HL-60 (cell line): ENCODE measurements around the gene SLC24A3.

ENCODE experiments used
- GABPA ChIP-seq: IDR thresholded peaks from 2 replicates; pipeline ENCODE4 v1.6.1; 2012; ENCODE audit warnings: low read depth
- POLR2AphosphoS5 ChIP-seq: IDR thresholded peaks from 2 replicates; pipeline ENCODE4 v1.6.1; 2012; ENCODE audit warnings: low read depth
- TF ChIP-seq, protein P1 (sequence below): IDR thresholded peaks from one replicate; pipeline ENCODE4 v1.5.1; 2011; ENCODE audit warnings: low read length, control low read depth, inconsistent platforms; ENCODE audit not compliant: insufficient read depth
- TF ChIP-seq, protein P2 (sequence below): IDR thresholded peaks from 2 replicates; pipeline ENCODE4 v1.6.1; 2012; ENCODE audit warnings: low read depth; ENCODE audit not compliant: insufficient replicate concordance

DNA sequence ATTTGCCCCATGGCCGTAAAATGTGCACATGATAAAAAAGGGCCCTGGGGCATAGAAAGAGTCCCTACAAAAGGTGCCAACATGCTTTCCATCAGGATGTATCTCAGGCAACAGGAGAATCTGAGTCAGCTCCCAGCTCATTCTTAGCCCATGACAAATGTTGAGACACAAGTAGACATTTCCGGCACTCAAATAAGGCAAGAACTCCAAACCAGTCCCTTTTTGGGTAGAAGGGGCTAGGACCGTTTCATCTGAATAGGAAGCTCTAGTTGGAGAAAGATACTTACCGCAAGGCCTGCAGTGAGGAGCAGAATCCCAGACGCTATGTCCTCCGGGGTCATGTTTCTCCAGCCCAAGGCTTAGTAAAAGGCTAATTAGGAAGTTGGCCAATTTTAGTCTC is 284.6 kb downstream of the SLC24A3 start:
- TF ChIP-seq, protein P1, sequence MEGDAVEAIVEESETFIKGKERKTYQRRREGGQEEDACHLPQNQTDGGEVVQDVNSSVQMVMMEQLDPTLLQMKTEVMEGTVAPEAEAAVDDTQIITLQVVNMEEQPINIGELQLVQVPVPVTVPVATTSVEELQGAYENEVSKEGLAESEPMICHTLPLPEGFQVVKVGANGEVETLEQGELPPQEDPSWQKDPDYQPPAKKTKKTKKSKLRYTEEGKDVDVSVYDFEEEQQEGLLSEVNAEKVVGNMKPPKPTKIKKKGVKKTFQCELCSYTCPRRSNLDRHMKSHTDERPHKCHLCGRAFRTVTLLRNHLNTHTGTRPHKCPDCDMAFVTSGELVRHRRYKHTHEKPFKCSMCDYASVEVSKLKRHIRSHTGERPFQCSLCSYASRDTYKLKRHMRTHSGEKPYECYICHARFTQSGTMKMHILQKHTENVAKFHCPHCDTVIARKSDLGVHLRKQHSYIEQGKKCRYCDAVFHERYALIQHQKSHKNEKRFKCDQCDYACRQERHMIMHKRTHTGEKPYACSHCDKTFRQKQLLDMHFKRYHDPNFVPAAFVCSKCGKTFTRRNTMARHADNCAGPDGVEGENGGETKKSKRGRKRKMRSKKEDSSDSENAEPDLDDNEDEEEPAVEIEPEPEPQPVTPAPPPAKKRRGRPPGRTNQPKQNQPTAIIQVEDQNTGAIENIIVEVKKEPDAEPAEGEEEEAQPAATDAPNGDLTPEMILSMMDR = no peak
- TF ChIP-seq, protein P2, sequence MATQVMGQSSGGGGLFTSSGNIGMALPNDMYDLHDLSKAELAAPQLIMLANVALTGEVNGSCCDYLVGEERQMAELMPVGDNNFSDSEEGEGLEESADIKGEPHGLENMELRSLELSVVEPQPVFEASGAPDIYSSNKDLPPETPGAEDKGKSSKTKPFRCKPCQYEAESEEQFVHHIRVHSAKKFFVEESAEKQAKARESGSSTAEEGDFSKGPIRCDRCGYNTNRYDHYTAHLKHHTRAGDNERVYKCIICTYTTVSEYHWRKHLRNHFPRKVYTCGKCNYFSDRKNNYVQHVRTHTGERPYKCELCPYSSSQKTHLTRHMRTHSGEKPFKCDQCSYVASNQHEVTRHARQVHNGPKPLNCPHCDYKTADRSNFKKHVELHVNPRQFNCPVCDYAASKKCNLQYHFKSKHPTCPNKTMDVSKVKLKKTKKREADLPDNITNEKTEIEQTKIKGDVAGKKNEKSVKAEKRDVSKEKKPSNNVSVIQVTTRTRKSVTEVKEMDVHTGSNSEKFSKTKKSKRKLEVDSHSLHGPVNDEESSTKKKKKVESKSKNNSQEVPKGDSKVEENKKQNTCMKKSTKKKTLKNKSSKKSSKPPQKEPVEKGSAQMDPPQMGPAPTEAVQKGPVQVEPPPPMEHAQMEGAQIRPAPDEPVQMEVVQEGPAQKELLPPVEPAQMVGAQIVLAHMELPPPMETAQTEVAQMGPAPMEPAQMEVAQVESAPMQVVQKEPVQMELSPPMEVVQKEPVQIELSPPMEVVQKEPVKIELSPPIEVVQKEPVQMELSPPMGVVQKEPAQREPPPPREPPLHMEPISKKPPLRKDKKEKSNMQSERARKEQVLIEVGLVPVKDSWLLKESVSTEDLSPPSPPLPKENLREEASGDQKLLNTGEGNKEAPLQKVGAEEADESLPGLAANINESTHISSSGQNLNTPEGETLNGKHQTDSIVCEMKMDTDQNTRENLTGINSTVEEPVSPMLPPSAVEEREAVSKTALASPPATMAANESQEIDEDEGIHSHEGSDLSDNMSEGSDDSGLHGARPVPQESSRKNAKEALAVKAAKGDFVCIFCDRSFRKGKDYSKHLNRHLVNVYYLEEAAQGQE = no peak
- TF ChIP-seq GABPA (no peak), POLR2AphosphoS5 (no peak)
